ENCODE results near the gene RMDN2. TPM values are rescaled to one million over a fixed set of nuclear protein-coding genes. Genes with fewer than 3 reads are reported as not detected.

Gene RMDN2
- 6.9 TPM for total RNA-seq

- DNase-seq = peak; percentile 89
These were observed at the start of gene RMDN2 for GRCh38 chr2:37925063-37925897. Gene RMDN2 (plus strand): TSS chr2:37925287. CDS start chr2:37929278, 3,991 bp downstream.

- DNase-seq = no peak
These were observed 49.6 kb upstream of the RMDN2 start for GRCh38 chr2:37875403-37875906.

GRCh38 chr2:37876227-37876626 is 48.9 kb upstream of the RMDN2 start:
- DNase-seq = no peak

DNA sequence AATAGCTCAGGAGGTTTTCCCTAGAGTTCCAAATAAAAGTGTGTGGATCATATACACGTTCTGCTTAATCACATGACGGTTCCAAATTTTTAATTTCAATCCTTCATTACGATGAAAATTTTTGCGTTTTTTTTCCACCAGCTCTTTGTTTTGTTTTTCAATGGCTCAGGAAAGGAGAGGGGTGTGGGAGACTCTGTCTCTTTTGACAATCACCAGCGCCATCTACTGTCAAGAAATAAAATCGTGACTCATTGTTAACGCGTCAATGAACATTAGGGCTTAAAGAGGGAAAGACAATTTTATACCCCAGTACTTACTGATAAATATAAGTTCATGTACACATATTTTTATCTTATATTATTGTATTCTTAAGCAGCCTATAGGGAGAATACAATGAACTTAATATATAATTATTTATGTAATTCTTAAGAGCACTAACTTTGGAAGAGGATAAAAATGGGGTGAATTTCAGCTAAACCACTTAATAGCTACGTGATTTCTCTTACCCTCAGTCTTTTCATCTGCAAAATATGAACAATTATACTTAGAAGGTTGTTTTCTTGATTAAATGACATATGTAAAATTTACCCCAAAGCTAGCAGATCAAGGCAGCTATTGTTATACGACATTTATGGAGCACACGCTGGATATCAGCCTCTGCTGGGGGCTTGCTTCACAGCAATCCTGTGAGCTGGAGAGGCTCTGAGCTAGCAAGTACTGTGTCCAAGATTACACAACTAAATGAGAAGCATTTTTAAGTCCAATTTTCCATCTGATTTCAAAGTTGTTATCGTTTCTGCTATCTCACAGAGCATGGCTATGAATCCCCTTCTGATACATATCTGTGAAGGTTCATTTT is 47.4 kb upstream of the RMDN2 start:
- peak; percentile 56 for DNase-seq

DNA sequence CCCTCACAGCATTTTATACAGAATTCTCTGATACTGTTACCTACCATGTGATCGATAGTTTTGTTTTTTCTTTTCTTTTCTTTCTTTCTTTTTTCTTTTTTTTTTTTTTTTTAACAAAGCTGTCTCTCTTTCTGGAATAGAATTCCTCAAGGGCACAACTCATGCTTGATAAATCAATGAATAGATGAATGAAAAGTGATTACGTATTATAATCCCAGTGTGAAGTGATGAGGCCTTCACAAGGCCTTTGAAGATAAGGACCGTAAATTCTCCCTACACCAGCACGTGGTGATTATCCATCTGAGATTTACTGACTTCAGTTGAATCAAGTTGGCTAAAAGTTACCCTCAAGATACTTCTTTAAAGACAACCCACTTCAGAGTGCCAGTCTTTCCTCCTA is 46.6 kb upstream of the RMDN2 start:
- no peak for DNase-seq

DNA sequence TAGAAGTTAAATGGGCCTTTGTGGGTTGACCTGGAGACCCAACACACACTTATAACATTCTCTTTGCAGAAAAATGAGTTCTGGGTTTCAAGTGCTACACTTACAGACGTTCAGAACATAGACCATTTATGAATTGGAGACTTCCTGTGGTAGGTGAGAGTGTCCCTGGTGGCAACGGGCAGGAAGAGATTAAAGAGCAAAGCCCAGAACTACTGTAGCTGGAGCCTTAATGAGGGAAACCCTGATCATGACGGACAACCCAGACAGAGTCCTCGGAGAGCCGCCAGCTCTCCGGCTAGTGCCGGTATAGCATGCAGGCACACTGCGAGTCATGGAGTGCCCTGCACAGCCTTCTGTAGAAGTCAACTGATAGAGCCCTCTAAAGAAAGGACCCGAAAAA is 44.5 kb upstream of the RMDN2 start:
- no peak for DNase-seq

- no peak for DNase-seq
These were observed 43.7 kb upstream of the RMDN2 start for GRCh38 chr2:37881397-37881796.

DNA sequence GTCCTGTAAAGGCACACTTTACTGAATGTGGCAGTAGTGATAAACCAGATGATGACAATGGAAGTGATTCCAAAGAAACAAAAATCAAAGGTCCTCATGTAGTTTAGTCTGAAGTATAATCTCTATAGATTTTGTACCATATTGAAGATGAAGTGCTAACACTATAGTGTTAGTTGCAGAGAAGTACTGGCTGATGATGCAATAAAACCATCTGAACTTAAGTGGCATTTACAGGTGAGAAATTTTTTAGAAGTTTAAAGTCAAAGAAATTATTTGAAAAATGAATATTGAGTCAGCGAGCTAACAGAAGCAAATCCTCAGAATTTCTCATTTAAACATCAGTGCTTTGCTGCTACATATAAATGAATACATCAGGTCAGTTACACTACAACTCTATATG is 43.1 kb upstream of the RMDN2 start:
- no peak for DNase-seq

DNA sequence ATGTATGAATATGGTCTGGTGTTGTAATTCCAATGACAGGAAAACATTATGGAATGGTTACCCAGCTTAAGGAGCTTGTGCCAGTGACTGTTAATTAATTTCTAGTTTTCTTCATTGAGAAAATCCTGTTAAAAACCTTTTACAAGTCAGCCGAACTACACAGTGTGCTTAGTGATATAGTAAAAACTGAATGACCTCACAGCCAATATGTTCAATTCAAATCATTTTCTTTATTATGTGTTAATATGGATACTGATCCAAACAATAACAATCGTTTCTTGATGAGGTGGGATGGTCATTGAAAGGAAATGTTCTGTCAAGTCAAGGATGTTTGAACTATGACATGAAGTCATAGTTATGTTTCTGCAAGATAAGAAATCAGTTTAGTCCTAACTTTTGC is 41.6 kb upstream of the RMDN2 start:
- no peak for DNase-seq

- DNase-seq = no peak
These were observed 39.6 kb upstream of the RMDN2 start for GRCh38 chr2:37885329-37885993.

DNA sequence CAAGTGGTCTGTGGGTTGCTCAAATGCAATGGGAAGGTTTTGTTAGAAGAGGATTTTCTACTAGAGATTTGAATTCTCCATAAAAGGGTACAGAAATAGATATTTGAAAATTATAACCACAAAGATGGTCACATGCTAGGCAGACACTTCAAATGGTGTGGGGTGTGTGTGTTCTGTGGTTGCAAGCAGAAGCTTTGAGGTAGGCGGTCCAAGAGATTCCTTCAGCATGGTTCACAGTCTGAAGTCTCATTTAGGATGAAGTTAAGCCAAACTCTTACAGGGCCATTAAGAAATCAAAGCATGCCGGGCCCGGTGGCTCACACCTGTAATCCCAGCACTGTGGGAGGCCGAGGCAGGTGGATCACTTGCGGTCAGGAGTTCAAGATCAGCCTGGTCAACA is 38.3 kb upstream of the RMDN2 start:
- no peak for DNase-seq

DNA sequence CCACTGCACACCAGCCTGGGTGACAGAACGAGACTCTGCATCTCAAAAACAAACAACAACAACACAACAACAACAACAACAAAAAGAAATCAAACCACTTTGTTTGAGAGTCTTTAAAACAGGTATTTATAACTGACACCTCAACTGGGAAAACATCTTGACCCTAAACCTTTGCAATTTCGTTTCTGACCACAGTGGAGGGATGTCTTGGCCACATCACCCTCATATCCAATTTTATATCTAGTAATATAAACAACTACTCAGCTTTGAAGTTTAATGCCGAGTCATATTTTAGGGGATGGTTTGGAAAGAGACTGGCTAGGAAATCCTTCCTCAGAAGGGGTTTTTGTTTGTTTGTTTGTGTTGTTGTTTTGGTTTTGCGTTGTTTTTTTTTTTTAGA is 37.8 kb upstream of the RMDN2 start:
- no peak for DNase-seq

DNA sequence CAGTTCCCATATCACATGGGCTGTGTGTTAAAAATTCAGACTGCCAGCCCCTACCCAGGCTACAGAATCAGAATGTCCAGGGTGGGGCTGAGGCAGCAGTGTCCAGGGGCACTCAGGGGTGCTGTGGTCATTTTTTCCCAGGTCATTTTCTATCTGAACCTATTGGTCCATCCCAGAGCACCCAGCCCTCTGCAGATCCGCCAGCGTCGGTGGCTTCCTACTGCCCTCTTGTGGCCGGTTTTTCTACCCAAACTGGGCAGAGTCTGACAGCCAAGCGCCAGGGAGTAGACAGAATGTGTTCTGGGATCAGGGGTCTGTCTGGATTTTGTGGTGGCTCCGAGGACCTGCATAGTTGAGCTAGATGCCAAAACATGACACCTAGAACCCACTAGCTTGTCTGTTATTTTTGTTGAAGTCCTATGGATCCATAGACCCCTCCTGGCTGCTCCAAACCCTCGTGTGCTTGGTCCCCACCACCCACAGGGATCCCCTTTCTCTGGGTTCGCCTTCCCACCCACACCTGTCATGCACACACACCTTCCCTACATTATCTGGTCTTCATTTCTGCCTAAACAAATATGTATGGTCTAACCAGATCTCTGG is 34.1 kb upstream of the RMDN2 start:
- no peak for DNase-seq

- DNase-seq = no peak
These were observed 33.1 kb upstream of the RMDN2 start for GRCh38 chr2:37891846-37892435.

DNA sequence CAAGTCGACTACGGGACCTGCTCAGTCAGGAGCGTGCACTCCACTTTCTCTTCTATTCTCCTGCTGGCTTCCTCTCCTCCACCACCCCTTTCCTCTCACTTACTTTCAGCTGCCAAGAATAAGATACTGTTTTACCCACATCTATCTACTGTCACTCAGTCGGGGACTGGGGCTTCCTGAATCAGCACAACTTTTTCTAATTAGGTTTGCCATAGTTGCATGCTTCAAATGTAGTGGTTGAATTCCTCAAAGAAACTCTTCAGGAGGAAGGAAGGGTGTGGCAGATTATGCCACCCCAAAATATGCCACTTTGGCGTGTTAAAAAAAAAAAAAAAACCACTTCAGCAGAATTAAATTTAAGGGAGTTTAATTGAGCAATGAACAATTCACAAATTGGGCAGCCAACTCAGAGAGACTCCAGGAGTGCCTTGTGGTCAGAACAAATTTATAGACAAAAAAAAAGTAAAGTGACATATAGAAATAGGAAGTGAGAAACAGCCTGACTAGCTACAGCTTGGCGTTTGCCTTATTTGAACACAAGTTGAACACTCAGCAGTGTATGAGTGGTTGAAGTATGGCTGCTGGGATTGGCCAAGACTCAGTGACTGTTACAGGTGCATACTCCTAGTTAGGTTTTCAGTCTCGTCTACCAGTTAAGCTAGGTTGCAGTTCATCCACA is 32.5 kb upstream of the RMDN2 start:
- no peak for DNase-seq

DNA sequence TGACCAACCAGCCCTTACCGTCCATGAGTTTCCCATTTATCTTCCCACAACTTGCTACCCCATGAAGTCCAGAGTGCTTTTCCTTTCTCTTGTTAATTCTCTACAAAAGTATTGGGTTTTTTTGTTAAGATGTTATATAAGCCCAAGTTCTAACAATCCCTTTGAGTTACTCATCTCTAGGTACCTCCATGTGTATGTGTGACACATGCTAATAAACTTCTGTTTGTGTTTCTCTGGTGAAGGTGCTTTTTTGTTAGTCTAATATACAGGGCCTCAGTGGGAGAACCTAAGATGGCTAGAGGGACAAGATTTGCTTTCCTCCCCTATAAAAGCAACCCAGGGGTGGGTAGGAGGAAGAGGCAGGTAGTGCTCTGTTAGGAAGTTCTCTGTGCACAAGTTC is 31.8 kb upstream of the RMDN2 start:
- DNase-seq = no peak

DNA sequence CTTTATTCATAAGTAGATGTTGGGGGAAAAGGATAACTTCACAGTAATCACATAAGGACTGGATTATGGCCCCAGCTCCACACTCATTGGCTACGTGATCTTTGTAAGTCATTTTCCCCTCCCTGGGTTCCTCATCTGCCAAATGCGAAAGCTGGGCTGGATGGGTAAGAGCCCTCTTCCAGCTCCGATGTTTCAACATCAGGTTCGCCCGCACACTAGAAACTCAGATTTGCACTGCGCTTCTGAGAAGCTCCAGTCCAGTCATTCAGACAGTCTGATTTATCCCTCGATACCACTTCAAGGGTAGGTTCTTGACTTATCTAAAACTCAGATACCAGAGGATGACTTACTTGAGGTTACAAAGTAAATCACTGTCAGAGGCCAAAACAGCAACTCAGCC is 31.0 kb upstream of the RMDN2 start:
- no peak for DNase-seq

DNA sequence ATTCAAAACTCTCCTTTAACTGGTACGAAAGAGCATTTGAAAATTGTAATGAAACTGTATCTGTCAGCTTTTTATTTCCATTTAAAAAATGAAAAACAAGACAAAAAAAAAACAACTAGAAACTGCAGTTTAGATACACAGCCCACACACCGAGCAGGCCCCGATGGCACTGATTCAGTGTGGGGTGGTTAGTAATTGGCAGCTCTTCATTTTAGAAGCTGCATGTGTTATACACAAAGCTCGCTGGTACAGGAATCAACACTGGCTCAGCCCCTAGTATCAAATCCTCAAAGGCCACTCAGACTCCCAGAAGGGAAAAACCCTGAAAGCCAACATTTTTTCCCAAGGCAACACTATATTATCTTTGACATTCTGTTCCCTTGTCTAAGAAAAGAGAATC is 30.5 kb upstream of the RMDN2 start:
- peak; percentile 25 for DNase-seq

- no peak for DNase-seq
These were observed 29.9 kb upstream of the RMDN2 start for GRCh38 chr2:37895140-37895539.

GRCh38 chr2:37896319-37896718 is 28.8 kb upstream of the RMDN2 start:
- DNase-seq = no peak

DNA sequence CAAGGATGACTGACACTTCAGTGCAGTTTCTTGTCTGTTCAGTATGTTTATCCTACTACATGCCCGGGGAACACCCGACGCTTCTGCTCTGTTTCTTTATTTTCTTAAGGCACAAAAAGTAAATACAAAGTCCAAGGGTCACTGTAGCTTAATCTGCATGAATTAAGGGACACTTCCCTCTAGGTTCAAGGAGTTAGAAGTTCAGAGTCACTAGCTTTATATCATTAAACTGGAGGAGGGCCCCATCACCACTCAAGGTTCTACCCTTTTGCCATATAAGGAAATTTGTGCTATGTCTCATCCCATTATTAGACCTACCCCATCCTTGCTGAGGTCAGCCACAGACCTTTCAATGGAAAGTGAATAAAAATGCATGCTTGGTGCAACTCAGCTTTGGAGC is 27.6 kb upstream of the RMDN2 start:
- DNase-seq = no peak
